ENCODE measurements around the gene BCAS1.

BCAS1 gene

DNA sequence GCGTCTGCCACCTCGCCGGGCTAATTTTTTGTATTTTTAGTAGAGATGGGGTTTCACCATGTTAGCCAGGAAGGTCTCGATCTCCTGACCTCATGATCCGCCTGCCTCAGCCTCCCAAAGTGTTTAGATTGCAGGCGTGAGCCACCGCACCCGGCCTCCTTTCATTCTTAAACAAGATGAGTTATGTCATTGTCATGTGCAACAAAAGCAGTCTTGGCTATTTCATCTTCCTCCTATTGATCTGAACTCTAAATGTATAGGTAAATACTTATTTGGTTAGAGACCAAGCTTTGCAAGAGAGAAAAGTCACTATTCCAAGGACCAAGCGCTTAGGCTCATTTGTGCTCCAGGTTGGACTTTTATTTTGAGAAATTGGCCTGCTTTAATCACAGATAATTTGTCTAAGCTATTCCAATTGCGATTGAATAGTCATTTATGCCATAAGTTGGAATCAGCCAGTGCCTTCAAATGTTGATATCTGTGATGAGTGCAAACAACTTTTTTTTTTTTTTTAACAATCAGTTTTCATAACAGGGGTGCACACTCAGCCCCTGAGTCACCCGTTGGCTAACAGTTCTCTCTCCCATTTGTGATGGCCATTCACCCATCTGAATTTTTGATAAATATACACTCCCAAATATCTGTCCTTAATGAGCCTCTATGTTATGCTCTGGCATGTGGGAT, 167.3 kb downstream of the BCAS1 start:
- no peak for TF ChIP-seq RARB (CRISPR knock-in tag; IDR thresholded peaks at IDR 0.05)
- TF ChIP-seq ZNF70 (CRISPR knock-in tag; IDR thresholded peaks at IDR 0.05) = no peak
- ATAC-seq = no peak

DNA sequence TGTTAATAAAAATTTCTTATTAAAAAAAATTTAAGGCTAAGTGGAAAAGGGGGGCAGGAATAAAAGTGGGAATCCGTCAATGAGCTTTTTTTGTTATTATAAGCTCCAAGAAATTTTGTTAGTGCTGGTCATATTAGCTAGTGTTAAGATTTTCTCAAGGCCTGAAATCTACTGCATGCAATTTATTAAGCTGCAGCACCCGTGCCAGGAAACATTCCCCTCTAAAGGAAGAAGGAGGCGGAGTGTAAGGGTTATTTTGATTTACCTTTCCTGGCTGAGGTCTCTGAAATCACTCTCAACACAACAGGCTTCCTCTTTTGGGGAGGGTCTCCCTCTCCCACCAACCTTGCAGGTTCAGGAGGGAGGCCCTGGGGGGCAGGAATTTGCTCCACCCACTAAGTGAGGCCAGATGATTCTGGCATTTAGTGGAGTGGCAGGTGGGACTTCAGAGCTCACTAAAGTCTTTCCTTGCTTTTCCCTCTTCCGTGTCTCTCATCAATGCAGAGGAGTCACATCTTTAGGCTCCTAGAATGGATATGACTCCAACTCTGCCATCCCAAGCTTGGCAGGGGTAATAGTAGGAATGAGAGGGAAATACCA, 168.8 kb downstream of the BCAS1 start:
- TF ChIP-seq GLIS3 (CRISPR knock-in tag; IDR thresholded peaks at IDR 0.05) (no peak), ESRRG (CRISPR knock-in tag; IDR thresholded peaks at IDR 0.05) (no peak), TOX (CRISPR knock-in tag; IDR thresholded peaks at IDR 0.05; ENCODE audit: borderline replicate concordance) (no peak), ISL1 (CRISPR knock-in tag; IDR thresholded peaks at IDR 0.05) (no peak)
- TF ChIP-seq, protein P1, sequence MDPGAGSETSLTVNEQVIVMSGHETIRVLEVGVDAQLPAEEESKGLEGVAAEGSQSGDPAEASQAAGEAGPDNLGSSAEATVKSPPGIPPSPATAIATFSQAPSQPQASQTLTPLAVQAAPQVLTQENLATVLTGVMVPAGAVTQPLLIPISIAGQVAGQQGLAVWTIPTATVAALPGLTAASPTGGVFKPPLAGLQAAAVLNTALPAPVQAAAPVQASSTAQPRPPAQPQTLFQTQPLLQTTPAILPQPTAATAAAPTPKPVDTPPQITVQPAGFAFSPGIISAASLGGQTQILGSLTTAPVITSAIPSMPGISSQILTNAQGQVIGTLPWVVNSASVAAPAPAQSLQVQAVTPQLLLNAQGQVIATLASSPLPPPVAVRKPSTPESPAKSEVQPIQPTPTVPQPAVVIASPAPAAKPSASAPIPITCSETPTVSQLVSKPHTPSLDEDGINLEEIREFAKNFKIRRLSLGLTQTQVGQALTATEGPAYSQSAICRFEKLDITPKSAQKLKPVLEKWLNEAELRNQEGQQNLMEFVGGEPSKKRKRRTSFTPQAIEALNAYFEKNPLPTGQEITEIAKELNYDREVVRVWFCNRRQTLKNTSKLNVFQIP (CRISPR knock-in tag; IDR thresholded peaks at IDR 0.05; ENCODE audit: borderline replicate concordance, low read depth) = no peak
- ATAC-seq = no peak

DNA sequence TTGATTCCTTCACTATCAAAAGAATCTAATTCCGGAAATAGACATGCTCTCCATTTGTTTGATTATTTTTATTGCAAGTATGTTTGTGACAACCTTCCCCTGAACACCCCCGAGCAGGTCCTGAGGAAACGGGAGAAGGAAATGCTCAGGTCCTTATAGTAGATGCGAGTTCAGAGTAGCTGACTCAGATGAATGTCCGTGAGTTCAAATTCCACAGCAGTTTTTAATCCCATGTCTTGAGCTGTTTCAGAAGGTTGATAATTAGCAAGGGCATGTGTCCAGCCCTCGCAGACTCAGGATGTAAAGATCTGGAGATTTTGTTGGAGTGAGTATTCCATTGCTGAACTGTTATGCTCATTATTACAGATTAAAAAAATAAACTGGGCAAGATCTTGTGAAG, 169.3 kb downstream of the BCAS1 start:
- peak; percentile 72 for ATAC-seq
- TF ChIP-seq, protein P2, sequence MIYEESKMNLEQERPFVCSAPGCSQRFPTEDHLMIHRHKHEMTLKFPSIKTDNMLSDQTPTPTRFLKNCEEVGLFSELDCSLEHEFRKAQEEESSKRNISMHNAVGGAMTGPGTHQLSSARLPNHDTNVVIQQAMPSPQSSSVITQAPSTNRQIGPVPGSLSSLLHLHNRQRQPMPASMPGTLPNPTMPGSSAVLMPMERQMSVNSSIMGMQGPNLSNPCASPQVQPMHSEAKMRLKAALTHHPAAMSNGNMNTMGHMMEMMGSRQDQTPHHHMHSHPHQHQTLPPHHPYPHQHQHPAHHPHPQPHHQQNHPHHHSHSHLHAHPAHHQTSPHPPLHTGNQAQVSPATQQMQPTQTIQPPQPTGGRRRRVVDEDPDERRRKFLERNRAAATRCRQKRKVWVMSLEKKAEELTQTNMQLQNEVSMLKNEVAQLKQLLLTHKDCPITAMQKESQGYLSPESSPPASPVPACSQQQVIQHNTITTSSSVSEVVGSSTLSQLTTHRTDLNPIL (CRISPR knock-in tag; IDR thresholded peaks at IDR 0.05; ENCODE audit: low read depth) = no peak

DNA sequence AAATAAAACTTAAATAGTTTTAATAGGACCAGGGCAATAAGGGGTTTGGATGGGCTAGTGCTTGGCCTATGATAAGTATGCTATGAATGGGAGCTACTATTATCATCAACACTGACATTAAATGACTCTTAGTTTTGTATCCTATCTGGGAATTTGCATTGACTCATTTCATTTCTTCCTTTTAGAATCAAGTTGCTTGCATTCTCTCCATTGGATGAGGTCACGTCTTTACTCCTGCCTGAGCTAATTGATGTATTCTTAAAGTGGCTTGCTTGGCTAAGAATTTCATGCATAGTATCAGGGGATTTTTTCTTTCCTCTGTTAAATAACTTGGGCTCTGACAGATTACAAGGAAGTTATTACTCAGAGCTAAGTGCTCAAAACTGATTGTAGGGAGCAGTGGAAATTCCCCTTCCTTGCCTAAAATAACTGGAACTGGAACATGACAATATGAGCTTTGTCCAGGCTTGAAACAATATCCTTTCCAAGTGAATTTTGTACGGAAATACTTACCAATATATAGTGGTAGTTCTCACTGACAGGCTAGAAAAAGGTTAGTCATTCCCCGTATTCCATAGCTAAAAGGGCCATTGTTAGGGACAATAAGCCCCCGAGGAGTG, 169.9 kb downstream of the BCAS1 start:
- ATAC-seq = peak; percentile 67
- no peak for TF ChIP-seq ZFP30 (CRISPR knock-in tag; IDR thresholded peaks at IDR 0.05)
- TF ChIP-seq SNAI2 (CRISPR knock-in tag; IDR thresholded peaks at IDR 0.05) = no peak
- no peak for TF ChIP-seq CSDC2 (CRISPR knock-in tag; IDR thresholded peaks at IDR 0.05)
- TF ChIP-seq ZNF70 (CRISPR knock-in tag; IDR thresholded peaks at IDR 0.05) = no peak
- no peak for TF ChIP-seq ESRRG (CRISPR knock-in tag; IDR thresholded peaks at IDR 0.05)
- no peak for TF ChIP-seq RARB (CRISPR knock-in tag; IDR thresholded peaks at IDR 0.05)
- TF ChIP-seq, protein P2 (CRISPR knock-in tag; IDR thresholded peaks at IDR 0.05; ENCODE audit: low read depth) = no peak
- TF ChIP-seq GLIS3 (CRISPR knock-in tag; IDR thresholded peaks at IDR 0.05) = no peak
- TF ChIP-seq, protein P3, sequence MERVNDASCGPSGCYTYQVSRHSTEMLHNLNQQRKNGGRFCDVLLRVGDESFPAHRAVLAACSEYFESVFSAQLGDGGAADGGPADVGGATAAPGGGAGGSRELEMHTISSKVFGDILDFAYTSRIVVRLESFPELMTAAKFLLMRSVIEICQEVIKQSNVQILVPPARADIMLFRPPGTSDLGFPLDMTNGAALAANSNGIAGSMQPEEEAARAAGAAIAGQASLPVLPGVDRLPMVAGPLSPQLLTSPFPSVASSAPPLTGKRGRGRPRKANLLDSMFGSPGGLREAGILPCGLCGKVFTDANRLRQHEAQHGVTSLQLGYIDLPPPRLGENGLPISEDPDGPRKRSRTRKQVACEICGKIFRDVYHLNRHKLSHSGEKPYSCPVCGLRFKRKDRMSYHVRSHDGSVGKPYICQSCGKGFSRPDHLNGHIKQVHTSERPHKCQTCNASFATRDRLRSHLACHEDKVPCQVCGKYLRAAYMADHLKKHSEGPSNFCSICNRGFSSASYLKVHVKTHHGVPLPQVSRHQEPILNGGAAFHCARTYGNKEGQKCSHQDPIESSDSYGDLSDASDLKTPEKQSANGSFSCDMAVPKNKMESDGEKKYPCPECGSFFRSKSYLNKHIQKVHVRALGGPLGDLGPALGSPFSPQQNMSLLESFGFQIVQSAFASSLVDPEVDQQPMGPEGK (CRISPR knock-in tag; IDR thresholded peaks at IDR 0.05; ENCODE audit: borderline replicate concordance) = 0 out of 2 replicates have a peak, but pooled peaks have one; percentile 18
- TF ChIP-seq, protein P4, sequence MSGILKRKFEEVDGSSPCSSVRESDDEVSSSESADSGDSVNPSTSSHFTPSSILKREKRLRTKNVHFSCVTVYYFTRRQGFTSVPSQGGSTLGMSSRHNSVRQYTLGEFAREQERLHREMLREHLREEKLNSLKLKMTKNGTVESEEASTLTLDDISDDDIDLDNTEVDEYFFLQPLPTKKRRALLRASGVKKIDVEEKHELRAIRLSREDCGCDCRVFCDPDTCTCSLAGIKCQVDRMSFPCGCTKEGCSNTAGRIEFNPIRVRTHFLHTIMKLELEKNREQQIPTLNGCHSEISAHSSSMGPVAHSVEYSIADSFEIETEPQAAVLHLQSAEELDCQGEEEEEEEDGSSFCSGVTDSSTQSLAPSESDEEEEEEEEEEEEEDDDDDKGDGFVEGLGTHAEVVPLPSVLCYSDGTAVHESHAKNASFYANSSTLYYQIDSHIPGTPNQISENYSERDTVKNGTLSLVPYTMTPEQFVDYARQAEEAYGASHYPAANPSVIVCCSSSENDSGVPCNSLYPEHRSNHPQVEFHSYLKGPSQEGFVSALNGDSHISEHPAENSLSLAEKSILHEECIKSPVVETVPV (CRISPR knock-in tag; IDR thresholded peaks at IDR 0.05) = no peak
- TF ChIP-seq ISL1 (CRISPR knock-in tag; IDR thresholded peaks at IDR 0.05) = peak; percentile 88
- TF ChIP-seq ZNF565 (CRISPR knock-in tag; conservative IDR thresholded peaks at IDR 0.05; ENCODE audit: low read depth) = no peak
- no peak for TF ChIP-seq PPARA (CRISPR knock-in tag; IDR thresholded peaks at IDR 0.05; ENCODE audit: borderline replicate concordance)
- TF ChIP-seq BACH2 (CRISPR knock-in tag; IDR thresholded peaks at IDR 0.05; ENCODE audit: borderline replicate concordance) = no peak
- TF ChIP-seq, protein P1 (CRISPR knock-in tag; IDR thresholded peaks at IDR 0.05; ENCODE audit: borderline replicate concordance, low read depth) = no peak
- TF ChIP-seq ARNTL (CRISPR knock-in tag; IDR thresholded peaks at IDR 0.05; ENCODE audit: borderline replicate concordance, low read depth) = no peak
- 0 out of 2 replicates have a peak, but pooled peaks have one; percentile 22 for TF ChIP-seq TOX (CRISPR knock-in tag; IDR thresholded peaks at IDR 0.05; ENCODE audit: borderline replicate concordance)
- no peak for TF ChIP-seq ZFP3 (CRISPR knock-in tag; IDR thresholded peaks at IDR 0.05)
- no peak for TF ChIP-seq TCF4 (CRISPR knock-in tag; IDR thresholded peaks at IDR 0.05; ENCODE audit: borderline replicate concordance)
- 0 out of 2 replicates have a peak, but pooled peaks have one; percentile 39 for TF ChIP-seq ZC3H10 (CRISPR knock-in tag; IDR thresholded peaks at IDR 0.05)
